ENCODE measurements around the gene LIX1.

GRCh38 chr5:97157689-97158088 is 15.3 kb upstream of the LIX1 start:
- no peak for TF ChIP-seq CTCF (IDR thresholded peaks at IDR 0.05)
- no peak for TF ChIP-seq POLR2A (IDR thresholded peaks at IDR 0.05)
